GM21529 (cell line): ENCODE results near the gene KCNQ5.

Experiments
- ATAC-seq: cut with Tn5 transposase; IDR thresholded peaks from one replicate; pipeline ENCODE4 v1.9.1; 2021; ENCODE audit not compliant: unreplicated experiment

KCNQ5 gene

GRCh38 chr6:72739368-72739779 lies 117.5 kb downstream of the KCNQ5 start:
- peak; percentile 61 for ATAC-seq

- peak; percentile 87 for ATAC-seq
Observed at GRCh38 chr6:72740135-72740534, 118.3 kb downstream of the KCNQ5 start.

- no peak for ATAC-seq
Observed at GRCh38 chr6:72741083-72741482, 119.2 kb downstream of the KCNQ5 start.

- no peak for ATAC-seq
Observed at GRCh38 chr6:72742001-72742673, 120.3 kb downstream of the KCNQ5 start.

- no peak for ATAC-seq
Observed at GRCh38 chr6:72746276-72746675, 124.4 kb downstream of the KCNQ5 start.

- ATAC-seq: peak; percentile 55
Observed at GRCh38 chr6:72748759-72749158, 126.9 kb downstream of the KCNQ5 start.

- no peak for ATAC-seq
Observed at GRCh38 chr6:72755752-72756151, 133.9 kb downstream of the KCNQ5 start.

- no peak for ATAC-seq
Observed at GRCh38 chr6:72757048-72757447, 135.2 kb downstream of the KCNQ5 start.

- no peak for ATAC-seq
Observed at GRCh38 chr6:72757926-72758325, 136.1 kb downstream of the KCNQ5 start.

GRCh38 chr6:72758901-72759300 lies 137.0 kb downstream of the KCNQ5 start:
- no peak for ATAC-seq

- no peak for ATAC-seq
Observed at GRCh38 chr6:72760114-72760793, 138.4 kb downstream of the KCNQ5 start.

- ATAC-seq: no peak
Observed at GRCh38 chr6:72761761-72762160, 139.9 kb downstream of the KCNQ5 start.

GRCh38 chr6:72769459-72770125 lies 147.7 kb downstream of the KCNQ5 start:
- peak; percentile 76 for ATAC-seq

- ATAC-seq: no peak
Observed at GRCh38 chr6:72770959-72771358, 149.1 kb downstream of the KCNQ5 start.

- no peak for ATAC-seq
Observed at GRCh38 chr6:72776456-72776855, 154.6 kb downstream of the KCNQ5 start.

- ATAC-seq: no peak
Observed at GRCh38 chr6:72781624-72782023, 159.8 kb downstream of the KCNQ5 start.

GRCh38 chr6:72783035-72783434 lies 161.2 kb downstream of the KCNQ5 start:
- ATAC-seq: no peak

- no peak for ATAC-seq
Observed at GRCh38 chr6:72783666-72784065, 161.8 kb downstream of the KCNQ5 start.

GRCh38 chr6:72784071-72784470 lies 162.2 kb downstream of the KCNQ5 start:
- no peak for ATAC-seq

- no peak for ATAC-seq
Observed at GRCh38 chr6:72784581-72784980, 162.7 kb downstream of the KCNQ5 start.

- no peak for ATAC-seq
Observed at GRCh38 chr6:72787391-72788031, 165.6 kb downstream of the KCNQ5 start.

- ATAC-seq: no peak
Observed at GRCh38 chr6:72788188-72788587, 166.3 kb downstream of the KCNQ5 start.
